ENCODE results near the gene SMG6.
A peak's percentile ranks its signal among the peaks of the same experiment; 100 is the strongest.
"Not testable (repeated sequence)": the region's sequence is repeated elsewhere in the genome, so short reads cannot be mapped to it uniquely, and the experiment has no call there.

Gene SMG6

GRCh38 chr17:2170023-2170422 is 133.6 kb downstream of the SMG6 start:
- peaks cover 0 to 7% of the 10 kb centered on the region in 2 experiments for H3K4me1 ChIP-seq (ENCODE audit: control insufficient read depth in 1 of 2, insufficient read depth in 1 of 2, low read depth in 1 of 2, low read length in 1 of 2)
- H3K9me3 ChIP-seq: no peaks in the 10 kb centered on the region
- H3K36me3 ChIP-seq: peaks cover 65% of the 10 kb centered on the region
- no peak for TF ChIP-seq CTCF (IDR thresholded peaks at IDR 0.05)
- no peak overlapping the region for H3K4me3 ChIP-seq (ENCODE audit: low read depth in 1 of 2, low read length in 1 of 2)
- no peak overlapping the region for H3K27ac ChIP-seq
- no peaks in the 10 kb centered on the region for H3K27me3 ChIP-seq

- H3K4me3 ChIP-seq (ENCODE audit: low read depth in 1 of 2, low read length in 1 of 2); H3K9me3 ChIP-seq; H3K27ac ChIP-seq; H3K27me3 ChIP-seq; H3K4me1 ChIP-seq (ENCODE audit: control insufficient read depth in 1 of 2, insufficient read depth in 1 of 2, low read depth in 1 of 2, low read length in 1 of 2): not testable (repeated sequence)
- H3K36me3 ChIP-seq: peaks cover 59% of the 10 kb centered on the region
Measured at GRCh38 chr17:2165723-2166122, 137.9 kb downstream of the SMG6 start.

- TF ChIP-seq CTCF (IDR thresholded peaks at IDR 0.05): no peak
- Histone ChIP-seq H3K9me3 (no peaks in the 10 kb centered on the region), H3K27me3 (no peaks in the 10 kb centered on the region), H3K4me3 (ENCODE audit: low read depth in 1 of 2, low read length in 1 of 2) (no peak overlapping the region), H3K27ac (peak overlapping the region; percentile 71), H3K36me3 (peaks cover 28% of the 10 kb centered on the region), H3K4me1 (ENCODE audit: control insufficient read depth in 1 of 2, insufficient read depth in 1 of 2, low read depth in 1 of 2, low read length in 1 of 2) (peaks cover 22 to 25% of the 10 kb centered on the region in 2 experiments)
Measured at GRCh38 chr17:2158396-2158780, 145.2 kb downstream of the SMG6 start.

- Histone ChIP-seq H3K36me3 (peaks cover 26% of the 10 kb centered on the region), H3K4me3 (ENCODE audit: low read depth in 1 of 2, low read length in 1 of 2) (no peak overlapping the region), H3K9me3 (no peaks in the 10 kb centered on the region), H3K4me1 (ENCODE audit: control insufficient read depth in 1 of 2, insufficient read depth in 1 of 2, low read depth in 1 of 2, low read length in 1 of 2) (peaks cover 22 to 25% of the 10 kb centered on the region in 2 experiments), H3K27ac (peak overlapping the region; percentile 71), H3K27me3 (no peaks in the 10 kb centered on the region)
- no peak for TF ChIP-seq CTCF (IDR thresholded peaks at IDR 0.05)
Measured at GRCh38 chr17:2157675-2158395, 145.8 kb downstream of the SMG6 start.

GRCh38 chr17:2157081-2157480 is 146.5 kb downstream of the SMG6 start:
- Histone ChIP-seq H3K4me3 (ENCODE audit: low read depth in 1 of 2, low read length in 1 of 2) (no peak overlapping the region), H3K9me3 (no peaks in the 10 kb centered on the region), H3K27me3 (no peaks in the 10 kb centered on the region), H3K36me3 (peaks cover 19% of the 10 kb centered on the region), H3K4me1 (ENCODE audit: control insufficient read depth in 1 of 2, insufficient read depth in 1 of 2, low read depth in 1 of 2, low read length in 1 of 2) (peaks cover 22 to 25% of the 10 kb centered on the region in 2 experiments), H3K27ac (peak overlapping the region; percentile 71)
- TF ChIP-seq CTCF (IDR thresholded peaks at IDR 0.05): no peak

GRCh38 chr17:2156666-2157065 is 146.9 kb downstream of the SMG6 start:
- Histone ChIP-seq H3K4me1 (ENCODE audit: control insufficient read depth in 1 of 2, insufficient read depth in 1 of 2, low read depth in 1 of 2, low read length in 1 of 2) (peaks cover 22 to 25% of the 10 kb centered on the region in 2 experiments), H3K36me3 (peaks cover 19% of the 10 kb centered on the region), H3K27me3 (no peaks in the 10 kb centered on the region), H3K4me3 (ENCODE audit: low read depth in 1 of 2, low read length in 1 of 2) (no peak overlapping the region), H3K9me3 (no peaks in the 10 kb centered on the region), H3K27ac (peak overlapping the region; percentile 71)
- TF ChIP-seq CTCF (IDR thresholded peaks at IDR 0.05): no peak

Data from neutrophil (primary cell).